Astrocyte of the spinal cord (primary cell): ENCODE measurements around the gene SLC1A4.

Source experiments
- DNase-seq: peaks from one replicate; pipeline ENCODE4 v3.0.0; 2011; ENCODE audit warnings: low read depth, low spot score
- H3K4me3 ChIP-seq: 2 replicates; pipeline ENCODE4 v1.5.1; 2011; ENCODE audit warnings: low read depth, mild to moderate bottlenecking, low read length, moderate library complexity
- in situ Hi-C: cut with HindIII; loops from 2 replicates; pipeline ENCODE4 v1.10.0; 2017; ENCODE audit warnings: low sequenced_read_pairs
- TF ChIP-seq, protein P1 (sequence below): IDR thresholded peaks from 2 replicates; pipeline ENCODE4 v1.5.1; 2012; ENCODE audit warnings: low read depth, mild to moderate bottlenecking, low read length, inconsistent platforms

Gene SLC1A4

DNA sequence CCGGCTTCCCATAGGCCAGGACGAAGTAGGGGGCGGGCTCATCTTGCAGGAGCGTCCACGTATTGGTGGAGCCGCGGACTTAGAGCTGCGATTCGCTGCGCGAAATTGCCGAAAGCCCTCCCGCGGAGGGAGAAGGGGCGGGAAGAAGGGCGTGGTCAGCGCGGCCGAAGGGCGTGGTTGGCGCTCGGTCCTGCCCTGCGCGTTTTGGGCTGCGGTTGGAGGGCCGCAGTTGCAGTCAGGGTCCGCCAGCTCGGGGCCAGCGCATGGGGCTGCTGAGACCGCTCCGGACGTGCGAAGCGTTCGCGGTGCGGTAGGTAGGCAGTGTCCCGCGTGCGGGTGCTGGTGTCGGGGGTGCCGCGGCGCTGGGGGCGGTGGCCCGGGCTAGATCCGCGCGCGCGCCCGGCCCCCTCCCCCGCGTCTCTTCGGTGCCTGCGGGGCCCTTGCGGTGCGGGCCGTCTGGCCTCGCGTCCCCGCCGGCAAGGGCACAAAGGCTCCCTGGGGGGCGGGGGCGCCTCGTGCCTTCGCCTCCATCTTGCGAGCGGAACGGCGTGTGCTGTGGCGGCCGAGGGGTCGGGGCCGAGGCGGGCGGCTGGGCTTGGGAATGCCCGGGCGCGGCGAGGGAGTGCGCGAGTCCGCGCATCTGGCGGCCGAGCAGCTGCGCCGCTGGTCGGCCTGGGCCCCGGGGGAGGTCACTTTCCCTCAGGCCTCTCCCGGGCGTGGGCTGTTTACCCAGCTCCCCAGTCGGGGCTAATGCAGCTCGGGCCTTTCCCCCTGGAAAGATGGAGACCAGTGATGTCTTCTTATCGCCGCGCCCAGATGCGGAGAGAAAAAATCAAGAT is 67.2 kb downstream of the SLC1A4 start, which contains the start of gene CEP68:
CEP68 (plus strand) TSS at position 202 of the 839 bp plus-strand sequence. CDS start 13,029 bp downstream, outside the sequence.
- H3K4me3 ChIP-seq = peak within 1 kb of the TSS; percentile 74
- in situ Hi-C loops = no loop called here
- peak; percentile 98 for DNase-seq
- TF ChIP-seq, protein P1, sequence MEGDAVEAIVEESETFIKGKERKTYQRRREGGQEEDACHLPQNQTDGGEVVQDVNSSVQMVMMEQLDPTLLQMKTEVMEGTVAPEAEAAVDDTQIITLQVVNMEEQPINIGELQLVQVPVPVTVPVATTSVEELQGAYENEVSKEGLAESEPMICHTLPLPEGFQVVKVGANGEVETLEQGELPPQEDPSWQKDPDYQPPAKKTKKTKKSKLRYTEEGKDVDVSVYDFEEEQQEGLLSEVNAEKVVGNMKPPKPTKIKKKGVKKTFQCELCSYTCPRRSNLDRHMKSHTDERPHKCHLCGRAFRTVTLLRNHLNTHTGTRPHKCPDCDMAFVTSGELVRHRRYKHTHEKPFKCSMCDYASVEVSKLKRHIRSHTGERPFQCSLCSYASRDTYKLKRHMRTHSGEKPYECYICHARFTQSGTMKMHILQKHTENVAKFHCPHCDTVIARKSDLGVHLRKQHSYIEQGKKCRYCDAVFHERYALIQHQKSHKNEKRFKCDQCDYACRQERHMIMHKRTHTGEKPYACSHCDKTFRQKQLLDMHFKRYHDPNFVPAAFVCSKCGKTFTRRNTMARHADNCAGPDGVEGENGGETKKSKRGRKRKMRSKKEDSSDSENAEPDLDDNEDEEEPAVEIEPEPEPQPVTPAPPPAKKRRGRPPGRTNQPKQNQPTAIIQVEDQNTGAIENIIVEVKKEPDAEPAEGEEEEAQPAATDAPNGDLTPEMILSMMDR = no peak

- peak overlapping the region; percentile 74 for H3K4me3 ChIP-seq
- TF ChIP-seq, protein P1 = no peak
- in situ Hi-C loops = no loop called here
- DNase-seq = no peak
Measured at GRCh38 chr2:65057054-65057375, 67.8 kb downstream of the SLC1A4 start.

- in situ Hi-C loops = no loop called here
- DNase-seq = peak; percentile 50
- TF ChIP-seq, protein P1 = no peak
- peak overlapping the region; percentile 74 for H3K4me3 ChIP-seq
Measured at GRCh38 chr2:65057391-65058052, 68.3 kb downstream of the SLC1A4 start.

DNA sequence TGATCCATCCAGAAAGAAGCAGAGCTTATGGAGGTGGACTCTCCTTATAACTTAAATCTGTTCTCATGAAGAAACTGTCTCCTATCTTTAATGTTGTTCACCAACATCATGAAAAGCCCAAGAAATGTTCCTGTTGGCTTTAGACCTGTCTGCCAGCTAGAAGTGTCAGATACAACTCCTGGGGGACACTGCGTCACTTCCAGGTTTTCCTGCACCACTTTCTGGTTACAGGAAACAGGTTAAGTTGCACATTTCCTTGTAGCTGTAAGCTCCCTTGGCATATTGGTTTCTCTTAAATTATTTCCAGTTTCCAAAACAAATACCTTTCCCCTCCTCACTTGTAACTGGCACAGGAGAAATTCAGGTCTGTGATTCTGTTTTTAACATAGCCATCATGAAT is 69.9 kb downstream of the SLC1A4 start:
- in situ Hi-C loops = no loop called here
- no peak overlapping the region for H3K4me3 ChIP-seq
- TF ChIP-seq, protein P1 = no peak
- DNase-seq = no peak

- TF ChIP-seq, protein P1 = no peak
- in situ Hi-C loops = no loop called here
- no peak for DNase-seq
- H3K4me3 ChIP-seq = no peak overlapping the region
Measured at GRCh38 chr2:65061146-65061909, 72.1 kb downstream of the SLC1A4 start.

DNA sequence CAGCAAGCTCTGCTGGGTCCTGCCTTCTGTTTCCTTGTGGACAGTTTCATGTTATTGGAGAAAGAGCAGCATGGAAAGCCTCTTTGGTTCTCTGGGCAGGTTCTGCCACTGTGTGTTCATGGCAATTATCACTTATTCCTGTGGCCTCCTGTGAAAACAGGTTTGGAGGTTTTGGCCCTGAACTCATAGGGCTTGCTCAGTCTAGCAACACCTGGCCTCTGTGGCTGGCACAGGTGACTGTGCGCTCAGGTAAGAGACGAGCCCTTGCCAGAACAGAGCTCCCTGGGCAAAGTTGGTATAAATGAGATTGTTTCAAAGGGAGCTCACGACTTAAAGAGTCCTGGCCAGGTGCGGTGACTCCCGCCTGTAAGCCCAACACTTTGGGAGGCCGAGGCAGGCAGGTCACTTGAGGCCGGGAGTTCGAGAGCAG is 72.7 kb downstream of the SLC1A4 start:
- in situ Hi-C loops = no loop called here

More for the DNA sequence above, 72.7 kb downstream of the SLC1A4 start:
- H3K4me3 ChIP-seq = no peak overlapping the region
- TF ChIP-seq, protein P1 = no peak
- DNase-seq = no peak
